Measurements from ENCODE around the gene TOX3. TPM values are rescaled to one million over a fixed set of nuclear protein-coding genes. Genes with fewer than 3 reads are reported as not detected.

The TOX3 gene
- total and polyA plus RNA-seq, 2 of the 13 experiments (the other 11 are each of a cell fraction or from before 2014, with no cell fraction given): 14.5 to 98.6 TPM

GRCh38 chr16:52512297-52512987 is 34.5 kb downstream of the TOX3 start (continued):
- TF ChIP-seq ZSCAN31 (CRISPR knock-in tag; IDR thresholded peaks at IDR 0.05; ENCODE audit: low read depth) (no peak), SNAPC2 (CRISPR knock-in tag; IDR thresholded peaks at IDR 0.05) (no peak), FOXA1 (IDR thresholded peaks at IDR 0.05) (no peak), FOXA1 (CRISPR knock-in tag; IDR thresholded peaks at IDR 0.05) (peak; percentile 51; the same call in 1 of the 2 replicates), ZSCAN20 (CRISPR knock-in tag; IDR thresholded peaks at IDR 0.05; ENCODE audit: borderline replicate concordance) (no peak), ESRRA (CRISPR knock-in tag; IDR thresholded peaks at IDR 0.05; ENCODE audit: low read depth) (no peak), TBL1XR1 (IDR thresholded peaks at IDR 0.05; ENCODE audit: borderline replicate concordance, low read length, partially characterized antibody) (no peak), SAFB2 (CRISPR knock-in tag; IDR thresholded peaks at IDR 0.05; ENCODE audit: borderline replicate concordance, low read depth) (no peak), FLYWCH1 (CRISPR knock-in tag; IDR thresholded peaks at IDR 0.05) (no peak), ZMYM4 (CRISPR knock-in tag; IDR thresholded peaks at IDR 0.05) (peak; percentile 47; the same call in 1 of the 2 replicates), ZBTB20 (CRISPR knock-in tag; IDR thresholded peaks at IDR 0.05; ENCODE audit: borderline replicate concordance, low read depth) (no peak), ZNF550 (CRISPR knock-in tag; IDR thresholded peaks at IDR 0.05; ENCODE audit: borderline replicate concordance) (no peak), GABPA (IDR thresholded peaks at IDR 0.05; ENCODE audit: low read depth, low read length) (no peak), GABPA (CRISPR knock-in tag; IDR thresholded peaks at IDR 0.05; ENCODE audit: low read depth) (no peak), HNF4G (IDR thresholded peaks at IDR 0.05; ENCODE audit: borderline replicate concordance, low read depth, low read length) (peak; percentile 69; the same call in 1 of the 2 replicates), HNF4G (CRISPR knock-in tag; IDR thresholded peaks at IDR 0.05; ENCODE audit: borderline replicate concordance, low read depth) (no peak; the same call in 1 of the 2 replicates), TERF1 (CRISPR knock-in tag; IDR thresholded peaks at IDR 0.05) (no peak), FOSL2 (CRISPR knock-in tag; IDR thresholded peaks at IDR 0.05) (peak; percentile 24; the same call in 1 of the 2 replicates)
- TF ChIP-seq, protein P1, sequence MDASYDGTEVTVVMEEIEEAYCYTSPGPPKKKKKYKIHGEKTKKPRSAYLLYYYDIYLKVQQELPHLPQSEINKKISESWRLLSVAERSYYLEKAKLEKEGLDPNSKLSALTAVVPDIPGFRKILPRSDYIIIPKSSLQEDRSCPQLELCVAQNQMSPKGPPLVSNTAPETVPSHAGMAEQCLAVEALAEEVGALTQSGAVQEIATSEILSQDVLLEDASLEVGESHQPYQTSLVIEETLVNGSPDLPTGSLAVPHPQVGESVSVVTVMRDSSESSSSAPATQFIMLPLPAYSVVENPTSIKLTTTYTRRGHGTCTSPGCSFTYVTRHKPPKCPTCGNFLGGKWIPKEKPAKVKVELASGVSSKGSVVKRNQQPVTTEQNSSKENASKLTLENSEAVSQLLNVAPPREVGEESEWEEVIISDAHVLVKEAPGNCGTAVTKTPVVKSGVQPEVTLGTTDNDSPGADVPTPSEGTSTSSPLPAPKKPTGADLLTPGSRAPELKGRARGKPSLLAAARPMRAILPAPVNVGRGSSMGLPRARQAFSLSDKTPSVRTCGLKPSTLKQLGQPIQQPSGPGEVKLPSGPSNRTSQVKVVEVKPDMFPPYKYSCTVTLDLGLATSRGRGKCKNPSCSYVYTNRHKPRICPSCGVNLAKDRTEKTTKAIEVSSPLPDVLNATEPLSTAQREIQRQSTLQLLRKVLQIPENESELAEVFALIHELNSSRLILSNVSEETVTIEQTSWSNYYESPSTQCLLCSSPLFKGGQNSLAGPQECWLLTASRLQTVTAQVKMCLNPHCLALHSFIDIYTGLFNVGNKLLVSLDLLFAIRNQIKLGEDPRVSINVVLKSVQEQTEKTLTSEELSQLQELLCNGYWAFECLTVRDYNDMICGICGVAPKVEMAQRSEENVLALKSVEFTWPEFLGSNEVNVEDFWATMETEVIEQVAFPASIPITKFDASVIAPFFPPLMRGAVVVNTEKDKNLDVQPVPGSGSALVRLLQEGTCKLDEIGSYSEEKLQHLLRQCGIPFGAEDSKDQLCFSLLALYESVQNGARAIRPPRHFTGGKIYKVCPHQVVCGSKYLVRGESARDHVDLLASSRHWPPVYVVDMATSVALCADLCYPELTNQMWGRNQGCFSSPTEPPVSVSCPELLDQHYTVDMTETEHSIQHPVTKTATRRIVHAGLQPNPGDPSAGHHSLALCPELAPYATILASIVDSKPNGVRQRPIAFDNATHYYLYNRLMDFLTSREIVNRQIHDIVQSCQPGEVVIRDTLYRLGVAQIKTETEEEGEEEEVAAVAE (CRISPR knock-in tag; IDR thresholded peaks at IDR 0.05; ENCODE audit: borderline replicate concordance): no peak
- TF ChIP-seq, protein P2, sequence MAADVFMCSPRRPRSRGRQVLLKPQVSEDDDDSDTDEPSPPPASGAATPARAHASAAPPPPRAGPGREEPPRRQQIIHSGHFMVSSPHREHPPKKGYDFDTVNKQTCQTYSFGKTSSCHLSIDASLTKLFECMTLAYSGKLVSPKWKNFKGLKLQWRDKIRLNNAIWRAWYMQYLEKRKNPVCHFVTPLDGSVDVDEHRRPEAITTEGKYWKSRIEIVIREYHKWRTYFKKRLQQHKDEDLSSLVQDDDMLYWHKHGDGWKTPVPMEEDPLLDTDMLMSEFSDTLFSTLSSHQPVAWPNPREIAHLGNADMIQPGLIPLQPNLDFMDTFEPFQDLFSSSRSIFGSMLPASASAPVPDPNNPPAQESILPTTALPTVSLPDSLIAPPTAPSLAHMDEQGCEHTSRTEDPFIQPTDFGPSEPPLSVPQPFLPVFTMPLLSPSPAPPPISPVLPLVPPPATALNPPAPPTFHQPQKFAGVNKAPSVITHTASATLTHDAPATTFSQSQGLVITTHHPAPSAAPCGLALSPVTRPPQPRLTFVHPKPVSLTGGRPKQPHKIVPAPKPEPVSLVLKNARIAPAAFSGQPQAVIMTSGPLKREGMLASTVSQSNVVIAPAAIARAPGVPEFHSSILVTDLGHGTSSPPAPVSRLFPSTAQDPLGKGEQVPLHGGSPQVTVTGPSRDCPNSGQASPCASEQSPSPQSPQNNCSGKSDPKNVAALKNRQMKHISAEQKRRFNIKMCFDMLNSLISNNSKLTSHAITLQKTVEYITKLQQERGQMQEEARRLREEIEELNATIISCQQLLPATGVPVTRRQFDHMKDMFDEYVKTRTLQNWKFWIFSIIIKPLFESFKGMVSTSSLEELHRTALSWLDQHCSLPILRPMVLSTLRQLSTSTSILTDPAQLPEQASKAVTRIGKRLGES (CRISPR knock-in tag; IDR thresholded peaks at IDR 0.05; ENCODE audit: borderline replicate concordance): no peak
- TF ChIP-seq, protein P3, sequence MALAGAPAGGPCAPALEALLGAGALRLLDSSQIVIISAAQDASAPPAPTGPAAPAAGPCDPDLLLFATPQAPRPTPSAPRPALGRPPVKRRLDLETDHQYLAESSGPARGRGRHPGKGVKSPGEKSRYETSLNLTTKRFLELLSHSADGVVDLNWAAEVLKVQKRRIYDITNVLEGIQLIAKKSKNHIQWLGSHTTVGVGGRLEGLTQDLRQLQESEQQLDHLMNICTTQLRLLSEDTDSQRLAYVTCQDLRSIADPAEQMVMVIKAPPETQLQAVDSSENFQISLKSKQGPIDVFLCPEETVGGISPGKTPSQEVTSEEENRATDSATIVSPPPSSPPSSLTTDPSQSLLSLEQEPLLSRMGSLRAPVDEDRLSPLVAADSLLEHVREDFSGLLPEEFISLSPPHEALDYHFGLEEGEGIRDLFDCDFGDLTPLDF (CRISPR knock-in tag; IDR thresholded peaks at IDR 0.05): no peak
